ENCODE data around the gene RRAD. TPM values are rescaled to one million over a fixed set of nuclear protein-coding genes. Genes with fewer than 3 reads are reported as not detected.

RRAD gene
- polyA plus RNA-seq, 1 donor from 2014 or later: 1.0 TPM

DNA sequence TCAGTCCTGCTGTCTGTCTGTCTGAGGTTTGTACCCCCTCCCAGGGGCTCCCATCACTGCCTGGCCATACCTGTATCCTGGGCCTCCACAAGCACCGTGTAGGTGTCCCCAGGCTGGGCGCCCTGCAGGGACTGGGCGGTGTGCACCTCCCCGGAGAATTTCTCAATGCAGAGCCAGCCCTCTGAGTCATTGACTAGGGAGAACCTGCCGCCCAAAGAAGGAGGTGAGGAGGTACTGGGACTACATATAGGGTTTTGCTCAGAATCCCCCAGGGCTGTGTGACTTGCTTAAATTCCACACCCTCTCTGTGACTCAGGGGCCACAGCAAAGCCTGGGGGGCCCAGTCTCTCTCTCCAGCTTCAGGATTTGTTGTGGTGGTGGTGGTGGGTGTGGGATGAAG, 14.2 kb downstream of the RRAD start:
- no peak overlapping the region for H2AFZ ChIP-seq (ENCODE audit: low read depth, low read length)
- no peaks in the 10 kb centered on the region for H3F3A ChIP-seq (ENCODE audit: insufficient read depth, low read length, poor library complexity, severe bottlenecking)
- TF ChIP-seq POLR2AphosphoS5 (IDR thresholded peaks at IDR 0.05) (no peak), CTCF (IDR thresholded peaks at IDR 0.05; ENCODE audit: poor library complexity, severe bottlenecking) (no peak), TAF1 (IDR thresholded peaks at IDR 0.05; ENCODE audit: low read depth) (no peak), REST (IDR thresholded peaks at IDR 0.05; ENCODE audit: borderline replicate concordance) (no peak), MXI1 (conservative IDR thresholded peaks at IDR 0.05; ENCODE audit: poor library complexity, severe bottlenecking) (no peak), EP300 (conservative IDR thresholded peaks at IDR 0.05; ENCODE audit: poor library complexity, severe bottlenecking) (no peak), EZH2 (IDR thresholded peaks at IDR 0.05; ENCODE audit: borderline replicate concordance, insufficient read depth, low read length, poor library complexity, severe bottlenecking) (no peak), SMC3 (conservative IDR thresholded peaks at IDR 0.05; ENCODE audit: poor library complexity) (no peak), RAD21 (conservative IDR thresholded peaks at IDR 0.05) (no peak)
- no peaks in the 10 kb centered on the region for H3K27me3 ChIP-seq (ENCODE audit: insufficient read depth, low read depth, low read length)
- H3K27ac ChIP-seq (ENCODE audit: low read length): no peak overlapping the region
- H3K9ac ChIP-seq (ENCODE audit: low read length): no peak overlapping the region
- no peaks in the 10 kb centered on the region for H3K79me2 ChIP-seq (replicated peaks; ENCODE audit: insufficient read depth, low read length)
- no peak overlapping the region for H3K4me2 ChIP-seq (ENCODE audit: low read length)
- H3K9me3 ChIP-seq (ENCODE audit: low read length): no peaks in the 10 kb centered on the region
- H3K4me3 ChIP-seq (ENCODE audit: low read length): no peak overlapping the region
- H3K36me3 ChIP-seq (ENCODE audit: insufficient read depth, low read length): no peaks in the 10 kb centered on the region
- no peaks in the 10 kb centered on the region for H3K9me2 ChIP-seq (ENCODE audit: insufficient read depth, low read length)
- no peaks in the 10 kb centered on the region for H4K20me1 ChIP-seq (ENCODE audit: insufficient read depth)

DNA sequence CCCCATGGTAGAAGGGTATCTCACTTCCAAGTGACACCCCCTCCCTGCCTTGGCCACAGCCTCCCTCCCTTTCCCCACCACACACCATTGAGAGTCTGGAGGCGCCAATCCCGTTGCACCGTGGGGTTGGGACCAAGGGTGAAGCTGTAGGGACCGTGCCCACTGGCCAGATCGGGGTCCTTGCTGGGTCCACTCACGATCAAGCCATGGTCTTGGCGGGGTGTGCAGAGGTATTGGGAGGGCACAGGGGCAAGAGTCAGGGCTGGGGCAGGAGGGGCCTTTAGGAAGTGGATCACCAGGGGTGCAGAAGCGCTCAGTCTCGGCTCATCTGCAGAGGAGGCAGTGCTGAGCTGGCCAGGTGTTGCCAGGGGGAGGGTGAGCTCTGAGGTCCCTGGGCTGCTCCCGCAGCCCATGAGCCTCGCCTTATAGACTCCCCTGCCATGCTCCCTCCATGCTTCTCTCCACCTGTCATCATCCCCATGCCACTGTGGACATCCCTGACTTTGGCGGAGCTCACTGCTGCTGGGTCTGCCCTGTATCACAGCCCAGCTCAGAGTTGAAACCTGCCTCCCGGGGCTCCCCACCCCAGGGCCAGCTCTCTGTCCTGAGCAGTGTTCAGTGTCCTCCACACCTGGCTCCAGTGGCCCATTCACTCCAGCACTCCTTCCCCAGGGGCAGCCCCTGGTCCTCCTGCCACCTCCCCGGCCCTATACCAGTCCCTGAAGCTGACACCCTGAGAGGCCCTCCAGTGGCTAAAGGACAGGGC, 15.0 kb downstream of the RRAD start:
- H2AFZ ChIP-seq (ENCODE audit: low read depth, low read length): no peak overlapping the region

More for the DNA sequence above, 15.0 kb downstream of the RRAD start:
- Histone ChIP-seq H3F3A (ENCODE audit: insufficient read depth, low read length, poor library complexity, severe bottlenecking) (no peaks in the 10 kb centered on the region), H4K20me1 (ENCODE audit: insufficient read depth) (no peaks in the 10 kb centered on the region), H3K79me2 (replicated peaks; ENCODE audit: insufficient read depth, low read length) (no peaks in the 10 kb centered on the region), H3K9me2 (ENCODE audit: insufficient read depth, low read length) (no peaks in the 10 kb centered on the region), H3K27me3 (ENCODE audit: insufficient read depth, low read depth, low read length) (no peaks in the 10 kb centered on the region), H3K27ac (ENCODE audit: low read length) (no peak overlapping the region), H3K4me3 (ENCODE audit: low read length) (no peak overlapping the region), H3K4me2 (ENCODE audit: low read length) (no peak overlapping the region), H3K9me3 (ENCODE audit: low read length) (no peaks in the 10 kb centered on the region), H3K9ac (ENCODE audit: low read length) (no peak overlapping the region), H3K36me3 (ENCODE audit: insufficient read depth, low read length) (no peaks in the 10 kb centered on the region)
- TF ChIP-seq POLR2AphosphoS5 (IDR thresholded peaks at IDR 0.05): no peak
- TF ChIP-seq TAF1 (IDR thresholded peaks at IDR 0.05; ENCODE audit: low read depth): no peak
- TF ChIP-seq REST (IDR thresholded peaks at IDR 0.05; ENCODE audit: borderline replicate concordance): no peak
- TF ChIP-seq CTCF (IDR thresholded peaks at IDR 0.05; ENCODE audit: poor library complexity, severe bottlenecking): no peak
- TF ChIP-seq SMC3 (conservative IDR thresholded peaks at IDR 0.05; ENCODE audit: poor library complexity): no peak
- no peak for TF ChIP-seq MXI1 (conservative IDR thresholded peaks at IDR 0.05; ENCODE audit: poor library complexity, severe bottlenecking)
- TF ChIP-seq RAD21 (conservative IDR thresholded peaks at IDR 0.05): no peak
- TF ChIP-seq EP300 (conservative IDR thresholded peaks at IDR 0.05; ENCODE audit: poor library complexity, severe bottlenecking): no peak
- no peak for TF ChIP-seq EZH2 (IDR thresholded peaks at IDR 0.05; ENCODE audit: borderline replicate concordance, insufficient read depth, low read length, poor library complexity, severe bottlenecking)
